Trophoblast cell (in vitro differentiated cells and primary cell): ENCODE measurements around the gene HBP1.

Source experiments
- DNase-seq, 2 donors: peaks; one replicate each; pipeline ENCODE4 v3.0.0-alpha.2; 2016
- H2AFZ ChIP-seq: 2 replicates; pipeline ENCODE4 v1.6.1; 2013; ENCODE audit warnings: low read length, moderate library complexity, mild to moderate bottlenecking; ENCODE audit not compliant: insufficient read depth, poor library complexity
- H2AK5ac ChIP-seq: 2 replicates; pipeline ENCODE4 v1.6.1; 2013; ENCODE audit warnings: mild to moderate bottlenecking, low read length
- H2BK120ac ChIP-seq: 2 replicates; pipeline ENCODE4 v1.6.1; 2013; ENCODE audit warnings: low read length, mild to moderate bottlenecking, moderate library complexity; ENCODE audit not compliant: insufficient read depth, poor library complexity
- H2BK12ac ChIP-seq: 2 replicates; pipeline ENCODE4 v1.6.1; 2013; ENCODE audit warnings: mild to moderate bottlenecking, low read length, moderate library complexity
- H2BK5ac ChIP-seq: 2 replicates; pipeline ENCODE4 v1.6.1; 2013; ENCODE audit warnings: low read length, low read depth, moderate library complexity, mild to moderate bottlenecking; ENCODE audit not compliant: poor library complexity
- H3K14ac ChIP-seq: 2 replicates; pipeline ENCODE4 v1.6.1; 2013; ENCODE audit warnings: mild to moderate bottlenecking, low read length
- H3K18ac ChIP-seq: 2 replicates; pipeline ENCODE4 v1.6.1; 2013; ENCODE audit warnings: mild to moderate bottlenecking, low read length
- H3K23ac ChIP-seq: 2 replicates; pipeline ENCODE4 v1.6.1; 2013; ENCODE audit warnings: low read length
- H3K27ac ChIP-seq: 2 replicates; pipeline ENCODE4 v1.5.1; 2013; ENCODE audit warnings: low read depth, mild to moderate bottlenecking, inconsistent platforms, low read length, moderate library complexity
- H3K27me3 ChIP-seq: 2 replicates; pipeline ENCODE4 v1.6.1; 2013; ENCODE audit warnings: inconsistent platforms, mild to moderate bottlenecking, low read length, moderate library complexity; ENCODE audit not compliant: insufficient read depth
- H3K36me3 ChIP-seq, 2 experiments: 1 replicate in 1 of 2; 2 replicates in 1 of 2; pipeline ENCODE4 v1.6.1; 2013; ENCODE audit warnings: low read length in 2 of 2, mild to moderate bottlenecking in 2 of 2, moderate library complexity in 1 of 2; ENCODE audit not compliant: insufficient read depth in 2 of 2, control insufficient read depth in 1 of 2
- H3K4ac ChIP-seq: 2 replicates; pipeline ENCODE4 v1.6.1; 2013; ENCODE audit warnings: low read depth, mild to moderate bottlenecking, low read length, moderate library complexity
- H3K4me1 ChIP-seq, 2 experiments: 1 replicate in 1 of 2; 2 replicates in 1 of 2; pipeline ENCODE4 v1.6.1; 2013; ENCODE audit warnings: low read length in 2 of 2, mild to moderate bottlenecking in 2 of 2, moderate library complexity in 1 of 2; ENCODE audit not compliant: insufficient read depth in 2 of 2, control insufficient read depth in 1 of 2
- H3K4me2 ChIP-seq: 2 replicates; pipeline ENCODE4 v1.6.1; 2013; ENCODE audit warnings: inconsistent platforms, mild to moderate bottlenecking, low read length, moderate library complexity
- H3K4me3 ChIP-seq: 2 replicates; pipeline ENCODE4 v1.5.1; 2013; ENCODE audit warnings: mild to moderate bottlenecking, low read depth, low read length, inconsistent platforms
- H3K79me1 ChIP-seq: one replicate; pipeline ENCODE4 v1.6.1; 2013; ENCODE audit warnings: low read length
- H3K79me2 ChIP-seq: 2 replicates; pipeline ENCODE4 v1.6.1; 2013; ENCODE audit warnings: low read length, mild to moderate bottlenecking; ENCODE audit not compliant: control insufficient read depth, insufficient read depth, poor library complexity
- H3K9ac ChIP-seq: 2 replicates; pipeline ENCODE4 v1.6.1; 2013; ENCODE audit warnings: mild to moderate bottlenecking, low read length
- H3K9me3 ChIP-seq: 2 replicates; pipeline ENCODE4 v1.6.1; 2013; ENCODE audit warnings: low read depth, mild to moderate bottlenecking, control low read depth, inconsistent platforms, low read length; ENCODE audit not compliant: insufficient read depth
- H4K12ac ChIP-seq: 2 replicates; pipeline ENCODE4 v1.6.1; 2013; ENCODE audit warnings: low read depth, mild to moderate bottlenecking, low read length, moderate library complexity
- H4K8ac ChIP-seq: 2 replicates; pipeline ENCODE4 v1.6.1; 2013; ENCODE audit warnings: low read depth, mild to moderate bottlenecking, low read length, moderate library complexity
- H4K91ac ChIP-seq: one replicate; pipeline ENCODE4 v1.6.1; 2013; ENCODE audit warnings: low read depth, mild to moderate bottlenecking, low read length, moderate library complexity
- WGBS: extraction: QIAGEN DNeasy Blood & Tissue Kit; methylation state at CpG from one replicate; pipeline ENCODE4 v1.1.7; 2013; ENCODE audit warnings: missing lambda C conversion rate; ENCODE audit not compliant: insufficient read length, insufficient coverage; ENCODE audit errors: extremely low coverage; 5-methylcytosine and 5-hydroxymethylcytosine counted together

Gene HBP1

GRCh38 chr7:107187774-107188173 is 19.0 kb downstream of the HBP1 start:
- peaks cover 0 to 2% of the 10 kb centered on the region in 2 experiments for H3K4me1 ChIP-seq
- H3K18ac ChIP-seq = no peak overlapping the region
- H4K12ac ChIP-seq = no peak overlapping the region
- H3K27ac ChIP-seq = no peak overlapping the region
- H2BK5ac ChIP-seq = no peak overlapping the region
- H2AFZ ChIP-seq = no peak overlapping the region
- H4K91ac ChIP-seq = no peak overlapping the region
- no peak overlapping the region for H3K4me3 ChIP-seq
- no CpG with 5 or more reads among the region's 2 CpGs for WGBS
- H3K27me3 ChIP-seq = no peaks in the 10 kb centered on the region
- H3K79me2 ChIP-seq = no peaks in the 10 kb centered on the region
- no peak overlapping the region for H3K14ac ChIP-seq
- no peak overlapping the region for H3K4me2 ChIP-seq
- no peak overlapping the region for H3K9ac ChIP-seq
- no peak for DNase-seq
- no peak overlapping the region for H2BK120ac ChIP-seq
- no peak overlapping the region for H4K8ac ChIP-seq
- H3K9me3 ChIP-seq = no peaks in the 10 kb centered on the region
- no peak overlapping the region for H3K23ac ChIP-seq
- H3K36me3 ChIP-seq = peaks cover 0 to 15% of the 10 kb centered on the region in 2 experiments
- H2BK12ac ChIP-seq = no peak overlapping the region
- H2AK5ac ChIP-seq = no peak overlapping the region
- no peaks in the 10 kb centered on the region for H3K79me1 ChIP-seq
- no peak overlapping the region for H3K4ac ChIP-seq

DNA sequence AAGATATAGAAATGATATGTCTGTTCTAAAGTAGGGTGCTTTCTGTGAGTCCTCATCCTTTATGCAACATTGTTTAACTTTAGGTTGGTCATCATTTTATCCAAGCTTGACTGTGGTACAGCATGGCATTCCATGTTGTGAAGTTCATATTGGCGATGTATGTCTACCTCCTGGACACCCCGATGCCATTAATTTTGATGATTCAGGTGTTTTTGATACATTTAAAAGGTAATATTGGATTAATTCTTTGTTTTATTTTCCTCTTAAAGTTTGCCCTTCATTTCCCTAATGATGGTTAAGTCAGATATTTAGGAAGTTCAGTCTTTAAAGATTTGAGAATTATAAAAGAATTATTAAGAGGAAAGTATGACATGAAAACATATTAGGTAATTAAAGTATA is 21.3 kb downstream of the HBP1 start:
- H2AK5ac ChIP-seq = no peak overlapping the region
- peaks cover 0 to 2% of the 10 kb centered on the region in 2 experiments for H3K4me1 ChIP-seq

DNA sequence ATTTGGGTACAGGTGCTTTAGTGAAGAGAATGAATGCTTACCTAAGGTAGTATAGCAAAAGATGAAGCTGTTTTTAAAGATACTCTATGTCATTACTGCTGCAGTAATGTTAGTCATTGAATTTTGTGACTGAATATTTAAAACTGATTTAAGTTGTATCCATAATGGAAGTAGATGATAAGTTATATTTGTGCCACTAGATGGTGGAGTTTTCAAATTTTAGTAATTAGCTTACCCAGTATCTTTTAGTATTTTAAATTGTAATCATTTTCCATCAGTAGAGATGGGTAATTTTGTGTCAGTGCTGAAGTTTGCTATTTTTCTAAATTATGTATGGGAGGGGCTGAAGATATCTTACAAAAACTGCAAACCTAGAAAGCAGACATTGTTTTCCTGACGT is 25.2 kb downstream of the HBP1 start:
- Histone ChIP-seq H3K36me3 (peaks cover 8 to 22% of the 10 kb centered on the region in 2 experiments), H3K79me1 (no peaks in the 10 kb centered on the region), H3K27ac (no peak overlapping the region), H2AK5ac (no peak overlapping the region), H3K4me2 (no peak overlapping the region), H2BK5ac (no peak overlapping the region), H4K91ac (no peak overlapping the region), H3K27me3 (no peaks in the 10 kb centered on the region), H3K4me3 (no peak overlapping the region), H4K12ac (no peak overlapping the region), H3K18ac (no peak overlapping the region), H3K4ac (no peak overlapping the region), H3K4me1 (no peaks in the 10 kb centered on the region), H3K79me2 (no peaks in the 10 kb centered on the region), H2BK120ac (no peak overlapping the region), H2AFZ (no peak overlapping the region), H3K9me3 (no peaks in the 10 kb centered on the region), H2BK12ac (no peak overlapping the region), H4K8ac (no peak overlapping the region), H3K14ac (no peak overlapping the region), H3K9ac (no peak overlapping the region), H3K23ac (no peak overlapping the region)
- WGBS = no CpG with 5 or more reads among the region's 1 CpG
- no peak for DNase-seq

More for the DNA sequence above, 21.3 kb downstream of the HBP1 start:
- no peak overlapping the region for H3K23ac ChIP-seq
- no peak overlapping the region for H3K18ac ChIP-seq
- no peak overlapping the region for H2BK12ac ChIP-seq
- no peak overlapping the region for H2BK120ac ChIP-seq
- H3K27ac ChIP-seq = no peak overlapping the region
- H4K8ac ChIP-seq = no peak overlapping the region
- no CpG with 5 or more reads among the region's 2 CpGs for WGBS
- H3K4me2 ChIP-seq = no peak overlapping the region
- peaks cover 0 to 16% of the 10 kb centered on the region in 2 experiments for H3K36me3 ChIP-seq
- no peaks in the 10 kb centered on the region for H3K9me3 ChIP-seq
- no peak overlapping the region for H2AFZ ChIP-seq
- DNase-seq = no peak
- H3K79me1 ChIP-seq = no peaks in the 10 kb centered on the region
- no peak overlapping the region for H3K4me3 ChIP-seq
- no peak overlapping the region for H4K12ac ChIP-seq
- H3K9ac ChIP-seq = no peak overlapping the region
- H3K14ac ChIP-seq = no peak overlapping the region
- H3K27me3 ChIP-seq = no peaks in the 10 kb centered on the region
- H2BK5ac ChIP-seq = no peak overlapping the region
- no peak overlapping the region for H4K91ac ChIP-seq
- no peaks in the 10 kb centered on the region for H3K79me2 ChIP-seq
- H3K4ac ChIP-seq = no peak overlapping the region

GRCh38 chr7:107196834-107197610 is 28.2 kb downstream of the HBP1 start:
- Histone ChIP-seq H4K12ac (no peak overlapping the region), H3K27me3 (no peaks in the 10 kb centered on the region), H3K14ac (no peak overlapping the region), H2BK12ac (no peak overlapping the region), H3K79me2 (no peaks in the 10 kb centered on the region), H3K79me1 (no peaks in the 10 kb centered on the region), H3K18ac (no peak overlapping the region), H3K23ac (no peak overlapping the region), H3K4me1 (no peaks in the 10 kb centered on the region), H4K91ac (no peak overlapping the region), H2AFZ (no peak overlapping the region), H3K9me3 (no peaks in the 10 kb centered on the region), H3K9ac (no peak overlapping the region), H3K36me3 (peaks cover 13 to 20% of the 10 kb centered on the region in 2 experiments), H2BK120ac (no peak overlapping the region), H3K27ac (no peak overlapping the region), H2AK5ac (no peak overlapping the region), H3K4me2 (no peak overlapping the region), H3K4me3 (no peak overlapping the region), H2BK5ac (no peak overlapping the region), H3K4ac (no peak overlapping the region), H4K8ac (no peak overlapping the region)
- no peak for DNase-seq
- no CpG with 5 or more reads among the region's 10 CpGs for WGBS
